CD4-positive, alpha-beta T cell (primary cell): ENCODE data around the gene RBMS1. TPM values are rescaled to one million over a fixed set of nuclear protein-coding genes. Genes with fewer than 3 reads are reported as not detected.
"Not testable (repeated sequence)": the region's sequence is repeated elsewhere in the genome, so short reads cannot be mapped to it uniquely, and the experiment has no call there.

Experiments
- ATAC-seq: fragments of 200-7000 bp; cut with Tn5 transposase; one replicate; pipeline ENCODE4 v1.10.0; 2022; ENCODE audit warnings: mild to moderate bottlenecking; ENCODE audit not compliant: poor library complexity
- CTCF ChIA-PET: fragments of 350-600 bp; sonication (Branson Sonifier 250); formaldehyde crosslinking; loops from one replicate; lab custom pipeline; 2021; ENCODE audit warnings: antibody characterized with exemption, inconsistent platforms; lab: Charles Lee
- POLR2A ChIA-PET: fragments of 350-600 bp; sonication (Branson Sonifier 250); formaldehyde crosslinking; loops from one replicate; lab custom pipeline; 2021; ENCODE audit warnings: antibody characterized with exemption, inconsistent platforms; lab: Charles Lee
- DNase-seq, 14 experiments: peaks; one replicate each; pipeline ENCODE4 v3.0.0-alpha.2; 2013 to 2020; ENCODE audit warnings: mixed read lengths in 2 of 14
- H3K27ac ChIP-seq, 2 donors: one replicate each; pipeline versions ENCODE4 v1.5.1 to v1.7.0; 2013; ENCODE audit warnings: low read length in 2 of 2, low read depth in 1 of 2, mild to moderate bottlenecking in 1 of 2
- H3K27me3 ChIP-seq, 2 experiments: 1 replicate in 1 of 2; 2 replicates in 1 of 2; pipeline versions ENCODE4 v1.6.1 to v1.7.0; 2013; ENCODE audit warnings: low read length in 2 of 2, control low read depth in 1 of 2, mild to moderate bottlenecking in 1 of 2, moderate library complexity in 1 of 2; ENCODE audit not compliant: insufficient read depth in 2 of 2, control insufficient read depth in 1 of 2
- H3K36me3 ChIP-seq: one replicate; pipeline ENCODE4 v1.6.1; 2013; ENCODE audit warnings: low read length, control low read depth; ENCODE audit not compliant: insufficient read depth
- H3K4me1 ChIP-seq: one replicate; pipeline ENCODE4 v1.6.1; 2013; ENCODE audit warnings: low read length, control low read depth; ENCODE audit not compliant: insufficient read depth
- H3K4me3 ChIP-seq: one replicate; pipeline ENCODE4 v1.5.1; 2013; ENCODE audit warnings: mild to moderate bottlenecking, low read length, moderate library complexity
- H3K9me3 ChIP-seq, 2 experiments: 1 replicate in 1 of 2; 2 replicates in 1 of 2; pipeline versions ENCODE4 v1.6.1 to v1.7.0; 2013; ENCODE audit warnings: low read length in 2 of 2, mild to moderate bottlenecking in 2 of 2, control low read depth in 1 of 2, moderate library complexity in 1 of 2; ENCODE audit not compliant: control insufficient read depth in 1 of 2, insufficient read depth in 1 of 2
- H3K27ac Mint-ChIP-seq: one replicate; pipeline ENCODE4 v1.8.0; 2020; ENCODE audit warnings: mixed read lengths
- H3K27me3 Mint-ChIP-seq: one replicate; pipeline ENCODE4 v1.8.0; 2021; ENCODE audit warnings: mixed read lengths
- H3K36me3 Mint-ChIP-seq: one replicate; pipeline ENCODE4 v1.8.0; 2021; ENCODE audit warnings: low read depth, mixed read lengths
- H3K4me1 Mint-ChIP-seq: one replicate; pipeline ENCODE4 v1.8.0; 2021; ENCODE audit warnings: low read depth, mixed read lengths
- H3K4me3 Mint-ChIP-seq: one replicate; pipeline ENCODE4 v1.8.0; 2020; ENCODE audit warnings: mild to moderate bottlenecking, mixed read lengths
- H3K9me3 Mint-ChIP-seq: one replicate; pipeline ENCODE4 v1.8.0; 2020; ENCODE audit warnings: mixed read lengths
- intact Hi-C, 2 experiments: fragments of 100-400 bp; cut with DNase I in 1 of 2; cut with micrococcal nuclease in 1 of 2; formaldehyde crosslinking; loops; one replicate each; pipeline versions ENCODE4 v1.15.1 to v1.9.0; 2023 to 2025; cut with DNase I, micrococcal nuclease
- total RNA-seq, 174 experiments: library from RNA in 2 of 174; stranded (reverse) in 2 of 174; gene quantifications; one replicate each; pipeline ENCODE4 v1.2.3 and lab custom pipeline; 2021 to 2026
- TF ChIP-seq, protein P1 (sequence below): fragments of 200-600 bp; IDR thresholded peaks from one replicate; pipeline ENCODE4 v1.8.0; 2022; ENCODE audit warnings: antibody characterized with exemption, mild to moderate bottlenecking

Gene RBMS1
- total RNA-seq, 2 experiments from 2014 or later = 88.6 to 90.3 TPM

DNA sequence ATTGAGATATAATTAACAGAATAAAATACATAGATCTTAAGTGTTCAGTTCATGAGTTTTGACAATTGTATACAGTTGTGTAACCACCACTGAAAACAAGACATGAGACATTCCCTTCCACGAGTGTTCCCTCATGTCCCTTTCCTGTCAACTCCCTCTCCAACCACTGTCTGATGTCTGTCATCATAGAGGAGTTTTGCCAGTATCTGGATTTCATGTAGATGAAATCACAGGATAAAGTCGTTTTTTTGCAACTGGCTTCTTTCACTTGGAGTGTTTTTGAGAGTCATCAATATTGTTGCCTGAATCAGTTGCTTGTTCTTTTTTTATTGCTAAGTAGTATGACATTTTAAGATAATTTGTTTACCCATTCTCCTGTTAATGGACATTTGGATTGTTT, 52.7 kb downstream of the RBMS1 start:
- DNase-seq = no peak
- CTCF ChIA-PET = no interaction called here
- Mint-ChIP-seq H3K36me3 (peaks cover 66% of the 10 kb centered on the region), H3K9me3 (peaks cover 12% of the 10 kb centered on the region), H3K4me1 (peaks cover 59% of the 10 kb centered on the region), H3K27me3 (no peaks in the 10 kb centered on the region), H3K4me3 (no peak overlapping the region), H3K27ac (peak overlapping the region; percentile 34)
- H3K9me3 ChIP-seq = peaks cover 0 to 9% of the 10 kb centered on the region in 2 experiments
- no peak overlapping the region for H3K4me3 ChIP-seq
- no peak overlapping the region for H3K27ac ChIP-seq
- no peaks in the 10 kb centered on the region for H3K4me1 ChIP-seq
- intact Hi-C loops = no loop called here
- TF ChIP-seq, protein P1, sequence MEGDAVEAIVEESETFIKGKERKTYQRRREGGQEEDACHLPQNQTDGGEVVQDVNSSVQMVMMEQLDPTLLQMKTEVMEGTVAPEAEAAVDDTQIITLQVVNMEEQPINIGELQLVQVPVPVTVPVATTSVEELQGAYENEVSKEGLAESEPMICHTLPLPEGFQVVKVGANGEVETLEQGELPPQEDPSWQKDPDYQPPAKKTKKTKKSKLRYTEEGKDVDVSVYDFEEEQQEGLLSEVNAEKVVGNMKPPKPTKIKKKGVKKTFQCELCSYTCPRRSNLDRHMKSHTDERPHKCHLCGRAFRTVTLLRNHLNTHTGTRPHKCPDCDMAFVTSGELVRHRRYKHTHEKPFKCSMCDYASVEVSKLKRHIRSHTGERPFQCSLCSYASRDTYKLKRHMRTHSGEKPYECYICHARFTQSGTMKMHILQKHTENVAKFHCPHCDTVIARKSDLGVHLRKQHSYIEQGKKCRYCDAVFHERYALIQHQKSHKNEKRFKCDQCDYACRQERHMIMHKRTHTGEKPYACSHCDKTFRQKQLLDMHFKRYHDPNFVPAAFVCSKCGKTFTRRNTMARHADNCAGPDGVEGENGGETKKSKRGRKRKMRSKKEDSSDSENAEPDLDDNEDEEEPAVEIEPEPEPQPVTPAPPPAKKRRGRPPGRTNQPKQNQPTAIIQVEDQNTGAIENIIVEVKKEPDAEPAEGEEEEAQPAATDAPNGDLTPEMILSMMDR = no peak
- no peaks in the 10 kb centered on the region for H3K27me3 ChIP-seq
- H3K36me3 ChIP-seq = no peaks in the 10 kb centered on the region
- no peak for ATAC-seq
- POLR2A ChIA-PET = no interaction called here

DNA sequence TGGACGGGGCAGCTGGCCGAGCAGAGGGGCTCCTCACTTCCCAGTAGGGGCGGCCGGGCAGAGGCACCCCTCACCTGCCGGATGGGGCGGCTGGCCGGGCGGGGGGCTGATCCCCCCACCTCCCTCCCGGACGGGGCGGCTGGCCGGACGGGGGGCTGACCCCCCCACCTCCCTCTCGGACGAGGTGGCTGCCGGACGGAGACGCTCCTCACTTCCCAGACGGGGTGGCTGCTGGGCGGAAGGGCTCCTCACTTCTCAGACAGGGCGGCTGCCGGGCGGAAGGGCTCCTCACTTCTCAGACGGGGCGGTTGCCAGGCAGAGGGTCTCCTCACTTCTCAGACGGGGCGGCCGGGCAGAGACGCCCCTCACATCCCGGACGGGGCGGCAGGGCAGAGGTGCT, 54.6 kb downstream of the RBMS1 start:
- ATAC-seq, H3K27me3 Mint-ChIP-seq, H3K27ac ChIP-seq, H3K4me3 ChIP-seq, H3K4me1 ChIP-seq, H3K27ac Mint-ChIP-seq, H3K4me3 Mint-ChIP-seq, DNase-seq, POLR2A ChIA-PET, CTCF ChIA-PET, H3K9me3 Mint-ChIP-seq, H3K36me3 ChIP-seq, H3K27me3 ChIP-seq, intact Hi-C loops, H3K9me3 ChIP-seq: not testable (repeated sequence)
- Mint-ChIP-seq H3K4me1 (peaks cover 64% of the 10 kb centered on the region), H3K36me3 (peaks cover 53% of the 10 kb centered on the region)

DNA sequence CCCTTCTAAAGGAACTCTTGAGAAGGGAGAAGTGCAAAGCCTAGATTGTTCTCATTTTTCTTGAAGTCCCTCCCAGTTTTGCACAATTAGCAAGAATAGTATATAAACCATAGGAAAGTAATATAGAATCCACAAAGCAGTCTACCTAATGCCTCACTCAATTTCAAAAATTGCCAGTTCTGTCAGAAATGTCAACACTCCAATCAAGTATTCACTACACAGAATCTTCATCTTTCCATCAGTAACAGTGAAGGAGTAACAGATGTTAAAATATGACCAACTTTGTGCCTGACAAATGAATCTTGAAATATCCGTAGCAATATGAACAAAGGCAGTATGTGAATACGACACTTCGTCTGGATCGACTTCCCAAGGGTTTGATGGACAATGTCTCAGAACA, 56.3 kb downstream of the RBMS1 start:
- ATAC-seq = no peak
- no peak for DNase-seq
- H3K27ac ChIP-seq = no peak overlapping the region
- no peaks in the 10 kb centered on the region for H3K4me1 ChIP-seq
- H3K4me3 ChIP-seq = no peak overlapping the region
- H3K9me3 ChIP-seq = no peaks in the 10 kb centered on the region
- ChIA-PET CTCF (interaction anchor here (1.1 to 1.3 kb wide), 3 partner anchors 9 to 45 kb away, joined by 3 read pairs; no protein-coding TSS in a partner anchor), POLR2A (interaction anchor here (1.1 to 1.9 kb wide), 2 partner anchors 25 to 30 kb away, joined by 4 to 5 read pairs; no protein-coding TSS in a partner anchor)
- H3K36me3 Mint-ChIP-seq = peaks cover 42% of the 10 kb centered on the region
- intact Hi-C loops = no loop called here
- H3K4me1 Mint-ChIP-seq = peaks cover 75% of the 10 kb centered on the region
- no peaks in the 10 kb centered on the region for H3K36me3 ChIP-seq
- H3K9me3 Mint-ChIP-seq = peaks cover 4% of the 10 kb centered on the region
- TF ChIP-seq, protein P1 = no peak
- peak overlapping the region; percentile 43 for H3K27ac Mint-ChIP-seq
- no peaks in the 10 kb centered on the region for H3K27me3 ChIP-seq
- H3K27me3 Mint-ChIP-seq = no peaks in the 10 kb centered on the region
- no peak overlapping the region for H3K4me3 Mint-ChIP-seq
